Endothelial cell (in vitro differentiated cells): ENCODE data around the gene LYPD6. TPM values are rescaled to one million over a fixed set of nuclear protein-coding genes. Genes with fewer than 3 reads are reported as not detected.

ENCODE experiments used
- DNase-seq: peaks from one replicate; pipeline ENCODE4 v3.0.0; 2021; ENCODE audit warnings: low spot score
- H3K27ac Mint-ChIP-seq: one replicate; pipeline ENCODE4 v1.8.0; 2021; ENCODE audit warnings: mixed read lengths, inconsistent platforms; ENCODE audit not compliant: unreplicated experiment
- H3K27me3 Mint-ChIP-seq: one replicate; pipeline ENCODE4 v1.8.0; 2021; ENCODE audit warnings: mild to moderate bottlenecking, moderate library complexity, mixed read lengths, inconsistent platforms; ENCODE audit not compliant: unreplicated experiment
- H3K36me3 Mint-ChIP-seq: one replicate; pipeline ENCODE4 v1.8.0; 2021; ENCODE audit warnings: mild to moderate bottlenecking, low read depth, mixed read lengths, inconsistent platforms; ENCODE audit not compliant: unreplicated experiment
- H3K4me1 Mint-ChIP-seq: one replicate; pipeline ENCODE4 v1.8.0; 2021; ENCODE audit warnings: mild to moderate bottlenecking, mixed read lengths, inconsistent platforms; ENCODE audit not compliant: unreplicated experiment
- H3K4me3 Mint-ChIP-seq: one replicate; pipeline ENCODE4 v1.8.0; 2021; ENCODE audit warnings: mild to moderate bottlenecking, mixed read lengths, inconsistent platforms; ENCODE audit not compliant: unreplicated experiment
- H3K9me3 Mint-ChIP-seq: one replicate; pipeline ENCODE4 v1.8.0; 2021; ENCODE audit warnings: mixed read lengths, inconsistent platforms; ENCODE audit not compliant: unreplicated experiment
- CTCF ChIP-seq: fragments of 200-600 bp; sonication (generic); IDR thresholded peaks from one replicate; pipeline ENCODE4 v1.5.0; 2021; ENCODE audit warnings: antibody characterized with exemption; ENCODE audit not compliant: unreplicated experiment
- total RNA-seq: library from RNA; stranded (reverse); fragmentation: NEBNext Ultra II Directional; extraction: Animal tissue kit (Norgen Biotek cat#: 25700); gene quantifications from one replicate; pipeline ENCODE4 v1.2.1, GENCODE V29; 2021; ENCODE audit not compliant: unreplicated experiment

LYPD6 gene
- total RNA-seq, 1 donor from 2014 or later, result 3.5 TPM

- Mint-ChIP-seq H3K27me3 (no peaks in the 10 kb centered on the region), H3K27ac (no peak overlapping the region), H3K9me3 (no peaks in the 10 kb centered on the region), H3K36me3 (no peaks in the 10 kb centered on the region), H3K4me1 (no peaks in the 10 kb centered on the region), H3K4me3 (no peak overlapping the region)
- DNase-seq, result no peak
- no peak for TF ChIP-seq CTCF
Measured at GRCh38 chr2:149355716-149356422, 25.5 kb downstream of the LYPD6 start.

GRCh38 chr2:149357058-149357457, 26.7 kb downstream of the LYPD6 start:
- TF ChIP-seq CTCF, result no peak
- H3K27me3 Mint-ChIP-seq, result no peaks in the 10 kb centered on the region
- H3K4me3 Mint-ChIP-seq, result no peak overlapping the region
- H3K36me3 Mint-ChIP-seq, result no peaks in the 10 kb centered on the region
- no peak overlapping the region for H3K27ac Mint-ChIP-seq
- no peak for DNase-seq
- H3K4me1 Mint-ChIP-seq, result no peaks in the 10 kb centered on the region
- H3K9me3 Mint-ChIP-seq, result no peaks in the 10 kb centered on the region

- Mint-ChIP-seq H3K27me3 (no peaks in the 10 kb centered on the region), H3K9me3 (no peaks in the 10 kb centered on the region)
Measured at GRCh38 chr2:149360106-149360505, 29.7 kb downstream of the LYPD6 start.

GRCh38 chr2:149363958-149364357, 33.6 kb downstream of the LYPD6 start:
- no peak for TF ChIP-seq CTCF
- Mint-ChIP-seq H3K9me3 (no peaks in the 10 kb centered on the region), H3K27ac (no peak overlapping the region), H3K36me3 (no peaks in the 10 kb centered on the region), H3K4me1 (no peaks in the 10 kb centered on the region), H3K27me3 (no peaks in the 10 kb centered on the region), H3K4me3 (no peak overlapping the region)
- no peak for DNase-seq

More at GRCh38 chr2:149360106-149360505, 29.7 kb downstream of the LYPD6 start:
- TF ChIP-seq CTCF, result no peak
- no peaks in the 10 kb centered on the region for H3K36me3 Mint-ChIP-seq
- H3K27ac Mint-ChIP-seq, result no peak overlapping the region
- H3K4me3 Mint-ChIP-seq, result no peak overlapping the region
- DNase-seq, result no peak
- H3K4me1 Mint-ChIP-seq, result no peaks in the 10 kb centered on the region

- H3K27ac Mint-ChIP-seq, result no peak overlapping the region
- H3K4me3 Mint-ChIP-seq, result no peak overlapping the region
- no peaks in the 10 kb centered on the region for H3K9me3 Mint-ChIP-seq
- no peaks in the 10 kb centered on the region for H3K36me3 Mint-ChIP-seq
- no peak for DNase-seq
- H3K27me3 Mint-ChIP-seq, result no peaks in the 10 kb centered on the region
- H3K4me1 Mint-ChIP-seq, result no peaks in the 10 kb centered on the region
- TF ChIP-seq CTCF, result no peak
Measured at GRCh38 chr2:149364839-149365238, 34.5 kb downstream of the LYPD6 start.
